Cerebellar nuclear complex (tissue), 1 donor: ENCODE results near the gene DNAH2.

Source experiments
- DNase-seq, 2 experiments: peaks; one replicate each; lab custom pipeline; 2025; lab: John Stamatoyannopoulos, UW

DNAH2 gene

GRCh38 chr17:7822126-7822525 lies 104.6 kb downstream of the DNAH2 start:
- DNase-seq, result no peak

- DNase-seq, result no peak
These were observed 106.0 kb downstream of the DNAH2 start for GRCh38 chr17:7823581-7824001.

- DNase-seq, result no peak
These were observed 106.7 kb downstream of the DNAH2 start for GRCh38 chr17:7824021-7824924.

GRCh38 chr17:7825206-7825990 lies 107.9 kb downstream of the DNAH2 start:
- DNase-seq, result peak in 1 of 2 experiments; percentile 48

- DNase-seq, result no peak
These were observed 113.1 kb downstream of the DNAH2 start for GRCh38 chr17:7830616-7831015.

- DNase-seq, result no peak
These were observed 113.7 kb downstream of the DNAH2 start for GRCh38 chr17:7831233-7831632.

- no peak for DNase-seq
These were observed 114.9 kb downstream of the DNAH2 start for GRCh38 chr17:7832431-7832830.

GRCh38 chr17:7833011-7833794 lies 115.7 kb downstream of the DNAH2 start:
- DNase-seq, result no peak

- DNase-seq, result peak in 1 of 2 experiments; percentile 74
These were observed 116.4 kb downstream of the DNAH2 start, which contains the start of gene KDM6B for GRCh38 chr17:7833795-7834541. Gene KDM6B, plus strand, starts transcription at chr17:7834217. Its CDS starts 11,338 bp downstream, at chr17:7845555.

GRCh38 chr17:7834542-7834956 lies 117.0 kb downstream of the DNAH2 start:
- DNase-seq, result no peak

- DNase-seq, result peak; percentile 69 to 96
These were observed 117.6 kb downstream of the DNAH2 start for GRCh38 chr17:7834957-7835813.

- DNase-seq, result peak; percentile 42 to 70
These were observed 118.5 kb downstream of the DNAH2 start for GRCh38 chr17:7835814-7836595.

GRCh38 chr17:7836596-7837407 lies 119.3 kb downstream of the DNAH2 start:
- no peak for DNase-seq

- no peak for DNase-seq
These were observed 120.0 kb downstream of the DNAH2 start for GRCh38 chr17:7837408-7838088.

- no peak for DNase-seq
These were observed 120.8 kb downstream of the DNAH2 start for GRCh38 chr17:7838090-7839075.

- no peak for DNase-seq
These were observed 121.8 kb downstream of the DNAH2 start for GRCh38 chr17:7839190-7839875.
